Measurements from ENCODE around the gene RGS3.

DNA sequence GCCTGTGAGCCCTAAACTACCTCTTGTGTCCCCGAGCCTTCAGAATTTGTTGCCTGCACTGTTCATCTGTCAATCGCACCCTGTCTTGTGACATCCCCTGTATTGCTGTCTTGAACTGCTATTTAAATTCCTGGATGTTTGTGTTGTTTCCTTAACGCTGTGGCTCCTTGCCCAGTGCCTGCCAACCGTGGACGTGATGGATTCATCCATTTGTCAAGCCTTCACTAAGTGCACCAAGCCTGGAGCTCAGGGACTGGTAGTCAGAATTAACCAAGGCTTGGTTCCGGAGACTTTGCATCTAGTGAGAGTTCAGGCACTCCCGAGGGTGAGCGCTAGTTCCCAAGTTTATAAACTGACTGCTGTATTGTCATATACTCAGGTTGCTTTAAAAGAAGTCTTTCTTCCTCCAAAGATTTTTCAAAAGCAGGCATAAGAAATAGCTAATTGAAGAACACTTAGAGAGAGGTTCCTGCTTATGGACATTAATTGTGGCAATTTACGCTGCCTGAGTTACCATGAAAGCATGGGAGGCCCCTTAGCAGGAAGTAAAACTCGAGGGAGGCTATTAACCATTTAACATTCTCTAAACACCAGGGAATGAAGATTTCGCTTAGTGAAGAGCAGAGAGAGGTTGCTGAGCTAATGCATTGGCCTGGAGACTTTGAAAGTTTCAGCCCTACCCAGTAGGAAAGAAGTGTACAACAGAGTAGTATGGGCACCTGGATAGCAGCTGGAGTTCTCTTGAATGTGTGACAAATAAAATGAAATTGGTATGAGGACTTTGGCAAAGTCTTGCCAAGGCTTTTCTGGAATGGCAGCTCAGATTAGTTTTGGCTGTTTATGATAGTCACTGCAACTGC lies 29.0 kb downstream of the RGS3 start:
- TF ChIP-seq, protein P1, sequence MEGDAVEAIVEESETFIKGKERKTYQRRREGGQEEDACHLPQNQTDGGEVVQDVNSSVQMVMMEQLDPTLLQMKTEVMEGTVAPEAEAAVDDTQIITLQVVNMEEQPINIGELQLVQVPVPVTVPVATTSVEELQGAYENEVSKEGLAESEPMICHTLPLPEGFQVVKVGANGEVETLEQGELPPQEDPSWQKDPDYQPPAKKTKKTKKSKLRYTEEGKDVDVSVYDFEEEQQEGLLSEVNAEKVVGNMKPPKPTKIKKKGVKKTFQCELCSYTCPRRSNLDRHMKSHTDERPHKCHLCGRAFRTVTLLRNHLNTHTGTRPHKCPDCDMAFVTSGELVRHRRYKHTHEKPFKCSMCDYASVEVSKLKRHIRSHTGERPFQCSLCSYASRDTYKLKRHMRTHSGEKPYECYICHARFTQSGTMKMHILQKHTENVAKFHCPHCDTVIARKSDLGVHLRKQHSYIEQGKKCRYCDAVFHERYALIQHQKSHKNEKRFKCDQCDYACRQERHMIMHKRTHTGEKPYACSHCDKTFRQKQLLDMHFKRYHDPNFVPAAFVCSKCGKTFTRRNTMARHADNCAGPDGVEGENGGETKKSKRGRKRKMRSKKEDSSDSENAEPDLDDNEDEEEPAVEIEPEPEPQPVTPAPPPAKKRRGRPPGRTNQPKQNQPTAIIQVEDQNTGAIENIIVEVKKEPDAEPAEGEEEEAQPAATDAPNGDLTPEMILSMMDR (conservative IDR thresholded peaks at IDR 0.05) = no peak
- no peak for TF ChIP-seq ZFX (IDR thresholded peaks at IDR 0.05)
